Endothelial cell of umbilical vein (primary cell): ENCODE measurements around the gene SELL. TPM values are rescaled to one million over a fixed set of nuclear protein-coding genes. Genes with fewer than 3 reads are reported as not detected.
"Not testable (repeated sequence)": the region's sequence is repeated elsewhere in the genome, so short reads cannot be mapped to it uniquely, and the experiment has no call there.

Source experiments
- BruUV-seq: library from RNA; stranded (reverse); fragments of 400-500 nt; replicated peaks from 2 replicates; lab custom pipeline; 2021; lab: Mats Ljungman, UMichigan
- CTCF ChIA-PET: fragments of 300-600, 350-600 bp; sonication (Branson Sonifier 250); formaldehyde crosslinking; loops from one replicate; lab custom pipeline; 2021; ENCODE audit warnings: antibody characterized with exemption, inconsistent platforms; lab: Charles Lee
- POLR2A ChIA-PET: fragments of 300-600, 350-600 bp; sonication (Branson Sonifier 250); formaldehyde crosslinking; loops from one replicate; lab custom pipeline; 2021; ENCODE audit warnings: antibody characterized with exemption, inconsistent platforms; lab: Charles Lee
- DNase-seq: peaks from one replicate; pipeline ENCODE4 v3.0.0-alpha.2; 2011; ENCODE audit warnings: low read depth, low spot score
- FAIRE-seq: peaks from 2 replicates; lab custom pipeline; 2011; peaks lifted over from hg19 to GRCh38; lab: Jason Lieb, UNC
- H2AFZ ChIP-seq: 2 replicates; pipeline ENCODE4 v1.6.0; 2012; ENCODE audit warnings: low read depth, low read length, control low read depth, inconsistent platforms
- H3K27ac ChIP-seq: 2 replicates; pipeline ENCODE4 v1.5.1; 2011; ENCODE audit warnings: low read depth, mild to moderate bottlenecking, control low read depth, low read length, moderate library complexity; ENCODE audit not compliant: insufficient read depth
- H3K27me3 ChIP-seq, 2 experiments: 2 replicates each; pipeline versions ENCODE4 v1.6.0 to v1.6.1; 2011; ENCODE audit warnings: low read length in 2 of 2, mixed read lengths in 1 of 2; ENCODE audit not compliant: control insufficient read depth in 2 of 2, insufficient read depth in 2 of 2
- H3K36me3 ChIP-seq, 2 experiments: 2 replicates in 1 of 2; 3 replicates in 1 of 2; pipeline ENCODE4 v1.5.1; 2011; ENCODE audit warnings: low read length in 2 of 2, mild to moderate bottlenecking in 1 of 2, moderate library complexity in 1 of 2; ENCODE audit not compliant: control insufficient read depth in 2 of 2, insufficient read depth in 2 of 2; ENCODE audit errors: extremely low read depth in 1 of 2
- H3K4me1 ChIP-seq: 3 replicates; pipeline ENCODE4 v1.5.1; 2011; ENCODE audit warnings: mild to moderate bottlenecking, low read length; ENCODE audit not compliant: control insufficient read depth, insufficient read depth; ENCODE audit errors: extremely low read depth
- H3K4me2 ChIP-seq: 2 replicates; pipeline ENCODE4 v1.6.1; 2011; ENCODE audit warnings: low read length, control low read depth, mixed read lengths; ENCODE audit not compliant: insufficient read depth
- H3K4me3 ChIP-seq, 3 experiments: fragments of 200-600 bp in 1 of 3; sonication (generic), shearing (Covaris generic) in 1 of 3; replicated peaks in 1 of 3; 2 replicates each; pipeline ENCODE4 v1.5.1; 2011 to 2016; ENCODE audit warnings: control low read depth in 3 of 3, low read length in 3 of 3, mild to moderate bottlenecking in 2 of 3, inconsistent platforms in 1 of 3, low read depth in 1 of 3, moderate library complexity in 1 of 3; ENCODE audit not compliant: insufficient read depth in 1 of 3
- H3K79me2 ChIP-seq: 2 replicates; pipeline ENCODE4 v1.6.0; 2012; ENCODE audit warnings: low read length, inconsistent platforms; ENCODE audit not compliant: control insufficient read depth, insufficient read depth
- H3K9ac ChIP-seq: replicated peaks from 2 replicates; pipeline ENCODE3; 2011; ENCODE audit warnings: low read length, control low read depth; ENCODE audit not compliant: insufficient read depth; ENCODE audit errors: extremely low read depth
- H3K9me1 ChIP-seq: replicated peaks from 3 replicates; pipeline ENCODE4 v1.6.0; 2011; ENCODE audit warnings: mild to moderate bottlenecking, low read length; ENCODE audit not compliant: control insufficient read depth, insufficient read depth; ENCODE audit errors: extremely low read depth
- H3K9me3 ChIP-seq: replicated peaks from 2 replicates; pipeline ENCODE4 v1.5.1; 2012; ENCODE audit warnings: low read length, inconsistent platforms; ENCODE audit not compliant: control insufficient read depth, insufficient read depth
- H4K20me1 ChIP-seq: replicated peaks from 2 replicates; pipeline ENCODE3; 2011; ENCODE audit warnings: mild to moderate bottlenecking, low read length; ENCODE audit not compliant: control insufficient read depth, insufficient read depth; ENCODE audit errors: extremely low read depth
- CTCF ChIP-seq, 2 donors: IDR thresholded peaks; 1 replicate in 1 of 2; 2 replicates in 1 of 2; pipeline ENCODE4 v1.5.1; 2011; ENCODE audit warnings: low read length in 2 of 2, mild to moderate bottlenecking in 2 of 2, moderate library complexity in 2 of 2, control low read depth in 1 of 2, inconsistent platforms in 1 of 2, low read depth in 1 of 2; ENCODE audit not compliant: insufficient read depth in 1 of 2; ENCODE audit errors: extremely low read depth in 1 of 2
- EZH2 ChIP-seq: IDR thresholded peaks from 2 replicates; pipeline ENCODE4 v1.6.1; 2012; ENCODE audit warnings: borderline replicate concordance, low read depth, mild to moderate bottlenecking, moderate library complexity, low read length, inconsistent platforms; ENCODE audit not compliant: severe bottlenecking
- FOS ChIP-seq: IDR thresholded peaks from 2 replicates; pipeline ENCODE4 v1.6.1; 2011; ENCODE audit warnings: mild to moderate bottlenecking, low read length, moderate library complexity, borderline replicate concordance; ENCODE audit not compliant: insufficient read depth
- GATA2 ChIP-seq: IDR thresholded peaks from 2 replicates; pipeline ENCODE4 v1.7.0; 2011; ENCODE audit warnings: low read depth, mild to moderate bottlenecking, moderate library complexity, mixed read lengths, low read length; ENCODE audit not compliant: insufficient read length, insufficient read depth
- JUN ChIP-seq: IDR thresholded peaks from 2 replicates; pipeline ENCODE4 v1.6.1; 2011; ENCODE audit warnings: borderline replicate concordance, low read depth; ENCODE audit not compliant: insufficient read length, insufficient read depth
- MAX ChIP-seq: IDR thresholded peaks from 2 replicates; pipeline ENCODE4 v1.6.1; 2011; ENCODE audit not compliant: insufficient read depth, insufficient read length
- MYC ChIP-seq: IDR thresholded peaks from one replicate; pipeline ENCODE4 v1.6.1; 2011; ENCODE audit warnings: mild to moderate bottlenecking, low read depth, low read length
- POLR2A ChIP-seq: IDR thresholded peaks from 2 replicates; pipeline ENCODE4 v1.6.1; 2012; ENCODE audit warnings: low read depth, mild to moderate bottlenecking, control low read depth, low read length
- POLR2AphosphoS5 ChIP-seq: IDR thresholded peaks from 2 replicates; pipeline ENCODE4 v1.6.1; 2012; ENCODE audit warnings: low read depth, mild to moderate bottlenecking, control low read depth, low read length, moderate library complexity; ENCODE audit not compliant: insufficient read depth
- dilution Hi-C: fragments of 300-500 bp; cut with MboI; formaldehyde crosslinking; loops from one replicate; pipeline ENCODE4 v1.15.0; 2019; ENCODE audit warnings: low sequenced_read_pairs; ENCODE audit not compliant: extremely low pct_ligation_motif_present
- intact Hi-C: fragments of 100-400 bp; cut with micrococcal nuclease; formaldehyde crosslinking; loops from one replicate; pipeline ENCODE4 v1.10.0; 2022
- polyA plus RNA-seq, 4 experiments: library from polyadenylated mRNA; depleted of rRNA in 3 of 4; stranded (reverse) in 3 of 4; unstranded in 1 of 4; fragments of >200 nt; gene quantifications; 2 replicates each; pipeline versions ENCODE4 v1.2.1 to v1.2.3, GENCODE V29; 2011 to 2012; ENCODE audit warnings: missing spikeins in 1 of 4
- total RNA-seq: library from RNA; stranded (reverse); gene quantifications from 2 replicates; pipeline ENCODE4 v1.2.3, GENCODE V29; 2021

Gene SELL
- total and polyA plus RNA-seq, 2 donors (not counting 3 experiments of a cell fraction or from before 2014, with no cell fraction given), result 0.68 to 1.8 TPM

- no peaks in the 10 kb centered on the region for H3K79me2 ChIP-seq
- H3K4me2 ChIP-seq, result peak overlapping the region; percentile 72
- no peak for TF ChIP-seq POLR2A
- no peak for TF ChIP-seq JUN
- TF ChIP-seq FOS, result peak; percentile 8
- no peak for TF ChIP-seq CTCF (IDR thresholded peaks at IDR 0.05; ENCODE audit: extremely low read depth in 1 of 2, insufficient read depth in 1 of 2, low read depth in 1 of 2, low read length in 2 of 2)
- no peak for TF ChIP-seq MAX
- peak; percentile 26 for TF ChIP-seq POLR2AphosphoS5
- TF ChIP-seq MYC, result no peak
- no peak for TF ChIP-seq EZH2
- peak; percentile 42 for TF ChIP-seq GATA2
- H3K36me3 ChIP-seq, result no peaks in the 10 kb centered on the region
- no peaks in the 10 kb centered on the region for H3K27me3 ChIP-seq
- peak overlapping the region; percentile 38 for H3K27ac ChIP-seq
- dilution Hi-C loops, result no loop called here
- DNase-seq (peak; percentile 86), FAIRE-seq (peak; percentile 67)
- no peak overlapping the region for H3K4me3 ChIP-seq
- ChIA-PET POLR2A (no interaction called here), CTCF (interaction anchor here (1.4 to 2.3 kb wide), 3 partner anchors 36 to 69 kb away, joined by 5 to 10 read pairs (median 6); no protein-coding TSS in a partner anchor)
- BruUV-seq, result no TSS peak
- H3K9me3 ChIP-seq, result no peaks in the 10 kb centered on the region
- no peak overlapping the region for H3K9ac ChIP-seq
- no peaks in the 10 kb centered on the region for H4K20me1 ChIP-seq
- intact Hi-C loops, result no loop called here
- H2AFZ ChIP-seq, result peak overlapping the region; percentile 85
- peaks cover 25% of the 10 kb centered on the region for H3K4me1 ChIP-seq
- H3K9me1 ChIP-seq, result no peaks in the 10 kb centered on the region
Measured at GRCh38 chr1:169670836-169671235, 40.6 kb downstream of the SELL start.

- Histone ChIP-seq H3K4me2 (peak overlapping the region; percentile 72), H3K27ac (peak overlapping the region; percentile 38), H3K4me1 (peaks cover 19% of the 10 kb centered on the region)
- H2AFZ ChIP-seq, H3K9ac ChIP-seq, intact Hi-C loops, H3K9me1 ChIP-seq, H3K27me3 ChIP-seq, DNase-seq, POLR2A ChIA-PET, H3K36me3 ChIP-seq, H3K79me2 ChIP-seq, H4K20me1 ChIP-seq, H3K4me3 ChIP-seq, BruUV-seq, H3K9me3 ChIP-seq, FAIRE-seq, dilution Hi-C loops: not testable (repeated sequence)
- CTCF ChIA-PET, result interaction anchor here (1.4 to 2.3 kb wide), 3 partner anchors 35 to 69 kb away, joined by 5 to 10 read pairs (median 6); no protein-coding TSS in a partner anchor
Measured at GRCh38 chr1:169670244-169670643, 41.2 kb downstream of the SELL start.
